GM12891 (cell line): ENCODE results near the gene WWP2.
"Not testable (repeated sequence)": the region's sequence is repeated elsewhere in the genome, so short reads cannot be mapped to it uniquely, and the experiment has no call there.

Source experiments
- DNase-seq: peaks from one replicate; pipeline ENCODE4 v3.0.0; 2011; ENCODE audit warnings: low spot score; ENCODE audit not compliant: insufficient read length
- FAIRE-seq: peaks from 2 replicates; lab custom pipeline; 2011; peaks lifted over from hg19 to GRCh38; lab: Jason Lieb, UNC

WWP2 gene

DNA sequence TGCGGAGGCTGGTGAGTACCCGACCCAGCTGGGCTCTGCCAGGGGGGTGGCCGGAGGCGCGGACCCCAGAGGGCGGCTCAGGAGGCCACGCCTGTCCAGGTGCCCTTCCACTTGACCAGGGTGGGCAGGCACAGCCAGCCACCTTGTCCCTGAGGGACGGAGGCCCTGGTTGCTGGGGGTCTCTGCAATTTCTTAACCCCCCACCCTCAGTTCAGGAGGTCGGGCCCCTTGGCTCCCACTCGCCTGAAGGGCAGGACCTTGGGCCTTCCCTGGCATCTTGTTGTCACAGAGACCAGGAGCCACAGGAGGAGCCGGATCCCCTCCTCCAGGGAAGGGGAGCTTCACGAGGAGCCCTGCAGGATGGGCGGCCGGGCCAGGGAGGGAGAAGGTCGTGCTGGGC lies 190.0 kb downstream of the WWP2 start:
- FAIRE-seq, DNase-seq: not testable (repeated sequence)

DNA sequence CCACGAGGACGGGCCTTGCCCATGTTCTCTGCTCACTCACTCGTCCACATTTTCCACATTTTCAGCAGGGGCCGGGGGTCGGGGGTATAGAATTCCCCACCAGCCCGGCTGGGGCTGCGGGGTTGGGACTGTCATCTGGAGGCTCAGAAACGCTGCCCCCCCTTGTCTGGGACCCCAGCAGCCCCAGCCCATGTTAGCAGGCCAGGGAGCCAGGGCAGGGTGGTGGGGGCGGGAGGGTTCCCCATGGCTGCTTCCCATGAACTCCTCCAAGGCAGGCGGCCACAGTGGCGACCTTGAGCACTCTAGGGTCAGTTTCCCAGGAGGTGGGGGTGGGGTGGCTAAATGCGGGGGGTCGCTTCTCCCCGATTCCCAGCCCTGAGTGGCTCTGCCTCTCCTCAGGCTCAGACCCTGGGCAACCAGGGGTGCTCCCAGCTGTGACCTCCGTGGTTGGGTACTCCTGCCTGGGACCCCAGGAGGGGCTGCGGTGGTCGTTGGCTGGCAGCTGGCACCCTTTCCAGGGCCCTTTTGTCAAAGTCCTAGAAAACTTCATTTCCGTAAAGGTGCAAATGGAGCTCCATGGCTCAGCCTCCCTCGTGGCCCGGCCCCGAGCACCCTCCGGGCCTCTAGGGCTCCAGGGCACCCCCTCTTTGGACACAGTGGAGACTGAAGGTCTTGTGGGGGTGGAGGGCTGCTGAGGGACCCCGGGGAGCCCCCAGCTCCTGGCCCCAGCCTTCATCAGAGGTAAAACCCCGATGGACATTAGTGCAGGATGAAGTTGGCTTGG lies 190.6 kb downstream of the WWP2 start:
- not testable (repeated sequence) for FAIRE-seq, DNase-seq

GRCh38 chr16:69954241-69954640 lies 192.1 kb downstream of the WWP2 start:
- not testable (repeated sequence) for DNase-seq, FAIRE-seq

- not testable (repeated sequence) for DNase-seq, FAIRE-seq
These were observed 201.2 kb downstream of the WWP2 start for GRCh38 chr16:69963312-69963711.

GRCh38 chr16:69964960-69965660 lies 203.0 kb downstream of the WWP2 start:
- not testable (repeated sequence) for FAIRE-seq
- DNase-seq = peak; percentile 14

DNA sequence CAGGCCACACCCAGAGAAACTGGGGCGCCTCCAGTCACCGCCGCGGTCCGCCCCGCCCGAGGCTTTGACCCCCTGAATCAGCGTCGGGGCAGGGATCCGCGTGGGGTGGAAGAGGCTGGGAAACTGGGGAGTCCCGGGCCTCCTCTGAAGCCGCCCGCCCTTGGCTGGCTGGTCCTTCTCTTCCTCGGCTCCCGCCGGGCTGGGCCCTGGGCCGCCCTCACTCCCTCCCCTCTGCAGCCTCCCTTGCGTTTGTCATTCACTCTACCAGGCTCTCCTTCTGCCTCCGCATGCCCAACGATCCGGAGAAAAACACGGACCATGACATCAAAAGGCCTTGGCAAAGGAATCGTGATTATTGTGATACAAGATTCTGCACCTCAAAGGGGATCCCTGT lies 203.5 kb downstream of the WWP2 start:
- FAIRE-seq, DNase-seq: not testable (repeated sequence)

- not testable (repeated sequence) for DNase-seq, FAIRE-seq
These were observed 205.6 kb downstream of the WWP2 start for GRCh38 chr16:69967688-69968087.

DNA sequence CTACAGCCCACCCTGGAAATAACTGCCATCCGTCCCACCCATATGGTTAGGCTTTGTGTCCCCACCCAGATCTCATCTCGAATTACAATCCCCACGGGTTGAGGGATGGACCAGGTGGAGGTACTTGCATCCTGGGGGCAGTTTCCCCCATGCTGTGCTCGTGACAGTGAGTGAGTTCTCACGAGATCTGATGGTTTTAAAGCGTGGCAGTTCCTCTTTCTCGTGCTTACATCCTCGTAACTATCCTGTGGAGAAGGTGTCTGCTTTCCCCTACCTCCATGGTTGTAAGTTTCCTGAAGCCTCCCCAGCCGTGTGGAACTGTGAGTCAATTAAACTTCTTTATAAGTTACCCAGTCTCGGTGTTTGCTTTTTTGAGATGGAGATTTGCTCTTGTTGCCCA lies 206.0 kb downstream of the WWP2 start:
- FAIRE-seq, DNase-seq: not testable (repeated sequence)

DNA sequence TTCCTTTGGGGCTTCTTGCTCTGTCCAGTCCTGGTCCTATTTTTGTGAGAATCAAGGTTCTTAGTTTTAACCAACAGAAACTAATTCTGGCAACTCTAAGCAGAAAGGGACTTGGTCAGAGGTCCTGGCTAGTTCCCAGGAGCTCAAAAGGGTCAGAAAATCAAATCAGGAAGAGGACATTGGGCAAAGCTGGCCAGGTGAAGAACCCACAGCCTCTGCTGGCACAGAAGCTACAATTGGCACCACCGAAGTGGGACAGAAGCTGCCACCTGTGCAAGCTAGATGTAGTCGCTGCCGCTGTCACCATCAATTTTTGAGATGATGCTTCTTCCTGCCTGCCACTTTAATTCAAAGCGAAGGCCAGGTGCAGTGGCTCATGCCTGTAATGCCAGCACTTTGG lies 207.5 kb downstream of the WWP2 start:
- FAIRE-seq, DNase-seq: not testable (repeated sequence)

GRCh38 chr16:69972120-69972519 lies 210.0 kb downstream of the WWP2 start:
- DNase-seq, FAIRE-seq: not testable (repeated sequence)

- not testable (repeated sequence) for FAIRE-seq, DNase-seq
These were observed 210.8 kb downstream of the WWP2 start for GRCh38 chr16:69972935-69973334.

- FAIRE-seq, DNase-seq: not testable (repeated sequence)
These were observed 223.1 kb downstream of the WWP2 start for GRCh38 chr16:69985196-69985595.
